ENCODE measurements around the gene FNDC11.

The FNDC11 gene

GRCh38 chr20:63525971-63526370 lies 28.0 kb upstream of the FNDC11 start:
- DNase-seq = no peak

- no peak for DNase-seq
Measured at GRCh38 chr20:63527184-63527583, 26.8 kb upstream of the FNDC11 start.

- DNase-seq = no peak
Measured at GRCh38 chr20:63529180-63529860, 24.6 kb upstream of the FNDC11 start.

- DNase-seq = no peak
Measured at GRCh38 chr20:63529861-63530787, 23.8 kb upstream of the FNDC11 start.

GRCh38 chr20:63530788-63531160 lies 23.2 kb upstream of the FNDC11 start:
- no peak for DNase-seq

- DNase-seq = no peak
Measured at GRCh38 chr20:63531686-63532448, 22.1 kb upstream of the FNDC11 start.

- no peak for DNase-seq
Measured at GRCh38 chr20:63532449-63532971, 21.4 kb upstream of the FNDC11 start.

- no peak for DNase-seq
Measured at GRCh38 chr20:63533388-63533787, 20.6 kb upstream of the FNDC11 start.

GRCh38 chr20:63533871-63534393 lies 20.0 kb upstream of the FNDC11 start:
- no peak for DNase-seq

GRCh38 chr20:63534427-63534830 lies 19.5 kb upstream of the FNDC11 start:
- DNase-seq = no peak

- DNase-seq = no peak
Measured at GRCh38 chr20:63534831-63535651, 18.9 kb upstream of the FNDC11 start.

GRCh38 chr20:63536241-63536977 lies 17.6 kb upstream of the FNDC11 start:
- DNase-seq = no peak

GRCh38 chr20:63536997-63537524 lies 16.9 kb upstream of the FNDC11 start, which contains the start of gene PTK6:
TSS of gene PTK6 (minus strand) at chr20:63537376. CDS start at chr20:63537314, 62 bp downstream.
- DNase-seq = no peak

- DNase-seq = peak; percentile 92
Measured at GRCh38 chr20:63537525-63538203, 16.3 kb upstream of the FNDC11 start.

- DNase-seq = peak; percentile 39
Measured at GRCh38 chr20:63538204-63539091, 15.5 kb upstream of the FNDC11 start.

GRCh38 chr20:63539092-63539430 lies 14.9 kb upstream of the FNDC11 start:
- no peak for DNase-seq

- DNase-seq = no peak
Measured at GRCh38 chr20:63539441-63540370, 14.3 kb upstream of the FNDC11 start.

All from central memory CD4-positive, alpha-beta T cell (primary cell).